GM23338 (cell line): ENCODE data around the gene EFNA4. TPM values are rescaled to one million over a fixed set of nuclear protein-coding genes. Genes with fewer than 3 reads are reported as not detected.

Experiments used
- ATAC-seq: fragments of 200-7000 bp; cut with Tn5 transposase; 3 replicates; pipeline ENCODE4 v1.9.1; 2020
- DNase-seq: peaks from one replicate; pipeline ENCODE4 v3.0.0-alpha.2; 2015; ENCODE audit warnings: low spot score
- H2AFZ ChIP-seq: fragments of 200-600 bp; sonication (generic); 2 replicates; pipeline ENCODE4 v1.8.0; 2016; ENCODE audit warnings: antibody characterized with exemption, mild to moderate bottlenecking, moderate library complexity
- H3F3A ChIP-seq: fragments of 200-600 bp; sonication (generic); replicated peaks from 2 replicates; pipeline ENCODE4 v1.8.0; 2017; ENCODE audit warnings: antibody characterized with exemption, mixed run types, low read depth
- H3K27ac ChIP-seq: fragments of 200-600 bp; sonication (generic); 2 replicates; pipeline ENCODE4 v1.6.1; 2016; ENCODE audit warnings: low read depth
- H3K27me3 ChIP-seq: fragments of 200-600 bp; sonication (generic); 2 replicates; pipeline ENCODE4 v1.8.0; 2016; ENCODE audit warnings: mild to moderate bottlenecking, mixed run types, moderate library complexity; ENCODE audit not compliant: insufficient read depth
- H3K36me3 ChIP-seq: fragments of 200-600 bp; sonication (generic); 2 replicates; pipeline ENCODE4 v1.8.0; 2016; ENCODE audit warnings: mild to moderate bottlenecking; ENCODE audit not compliant: insufficient read depth
- H3K4me1 ChIP-seq: fragments of 200-600 bp; sonication (generic); 2 replicates; pipeline ENCODE4 v1.8.0; 2016; ENCODE audit warnings: mild to moderate bottlenecking, moderate library complexity; ENCODE audit not compliant: insufficient read depth
- H3K4me2 ChIP-seq: fragments of 200-600 bp; sonication (generic); 2 replicates; pipeline ENCODE4 v1.7.1; 2017; ENCODE audit warnings: mixed run types
- H3K4me3 ChIP-seq: fragments of 200-600 bp; sonication (generic); 2 replicates; pipeline ENCODE4 v1.6.1; 2016; ENCODE audit warnings: mixed run types
- H3K79me2 ChIP-seq: fragments of 200-600 bp; sonication (generic); replicated peaks from 2 replicates; pipeline ENCODE4 v1.8.0; 2017; ENCODE audit warnings: mild to moderate bottlenecking; ENCODE audit not compliant: insufficient read depth
- H3K9me2 ChIP-seq: fragments of 200-600 bp; sonication (generic); 2 replicates; pipeline ENCODE4 v1.8.0; 2017; ENCODE audit not compliant: insufficient read depth
- H4K20me1 ChIP-seq: fragments of 200-600 bp; sonication (generic); replicated peaks from 2 replicates; pipeline ENCODE4 v1.8.0; 2017; ENCODE audit warnings: mild to moderate bottlenecking; ENCODE audit not compliant: insufficient read depth
- H3K27ac Mint-ChIP-seq: 2 replicates; pipeline ENCODE4 v1.8.0; 2020; ENCODE audit warnings: inconsistent platforms, mild to moderate bottlenecking, moderate library complexity, mixed read lengths
- H3K27me3 Mint-ChIP-seq: 3 replicates; pipeline ENCODE4 v1.8.0; 2022; ENCODE audit warnings: low read depth, mild to moderate bottlenecking, moderate library complexity, mixed read lengths, inconsistent platforms; ENCODE audit not compliant: insufficient read depth, poor library complexity
- H3K36me3 Mint-ChIP-seq: 3 replicates; pipeline ENCODE4 v1.8.0; 2021; ENCODE audit warnings: low read depth, mild to moderate bottlenecking, inconsistent platforms, moderate library complexity, mixed read lengths
- H3K4me1 Mint-ChIP-seq: 3 replicates; pipeline ENCODE4 v1.8.0; 2020; ENCODE audit warnings: mild to moderate bottlenecking, inconsistent platforms, mixed read lengths
- H3K4me3 Mint-ChIP-seq: 3 replicates; pipeline ENCODE4 v1.8.0; 2021; ENCODE audit warnings: moderate library complexity, mild to moderate bottlenecking, inconsistent platforms, mixed read lengths
- H3K9me3 Mint-ChIP-seq: 3 replicates; pipeline ENCODE4 v1.8.0; 2020; ENCODE audit warnings: moderate library complexity, mild to moderate bottlenecking, inconsistent platforms, mixed read lengths
- CREB1 ChIP-seq: fragments of 250-450 bp; sonication (Bioruptor Pico); IDR thresholded peaks from 2 replicates; pipeline ENCODE4 v1.5.0; 2020; ENCODE audit warnings: low read depth, mild to moderate bottlenecking, moderate library complexity
- EZH2phosphoT487 ChIP-seq: fragments of 200-600 bp; sonication (generic); IDR thresholded peaks from one replicate; pipeline ENCODE4 v1.8.1; 2018; ENCODE audit warnings: antibody characterized with exemption; ENCODE audit not compliant: unreplicated experiment
- NANOG ChIP-seq: IDR thresholded peaks from 2 replicates; pipeline ENCODE4 v1.6.1; 2016; ENCODE audit warnings: antibody characterized with exemption, borderline replicate concordance
- POLR2AphosphoS5 ChIP-seq: IDR thresholded peaks from 2 replicates; pipeline ENCODE4 v1.6.1; 2016; ENCODE audit warnings: antibody characterized with exemption, low read depth
- STAT1 ChIP-seq: IDR thresholded peaks from one replicate; pipeline ENCODE4 v1.6.1; 2016; ENCODE audit warnings: antibody characterized with exemption; ENCODE audit not compliant: unreplicated experiment
- ZNF114 ChIP-seq: fragments of 250-450 bp; sonication (Bioruptor Pico); IDR thresholded peaks from 2 replicates; pipeline ENCODE4 v1.5.0; 2020; ENCODE audit warnings: mild to moderate bottlenecking, moderate library complexity
- ZNF331 ChIP-seq: fragments of 250-450 bp; sonication (Bioruptor Pico); IDR thresholded peaks from 2 replicates; pipeline ENCODE4 v1.5.0; 2020; ENCODE audit warnings: low read depth, mild to moderate bottlenecking, moderate library complexity
- polyA plus RNA-seq: library from polyadenylated mRNA; unstranded; fragments of >200 nt; fragmentation: Nextera tagmentation; extraction: Ambion mirVana; gene quantifications from 2 replicates; pipeline ENCODE4 v1.2.1, GENCODE V29; 2016
- total RNA-seq: library from RNA; depleted of rRNA; stranded (reverse); fragments of >200 nt; shearing (Covaris generic); gene quantifications from 2 replicates; pipeline ENCODE4 v1.2.3, GENCODE V29; 2014
- TF ChIP-seq, protein P1 (sequence below): fragments of 250-450 bp; sonication (Bioruptor Pico); IDR thresholded peaks from 2 replicates; pipeline ENCODE4 v1.5.0; 2020; ENCODE audit warnings: mild to moderate bottlenecking, moderate library complexity
- TF ChIP-seq, protein P2 (sequence below): IDR thresholded peaks from one replicate; pipeline ENCODE4 v1.6.1; 2018; ENCODE audit warnings: antibody characterized with exemption; ENCODE audit not compliant: unreplicated experiment
- TF ChIP-seq, protein P3 (sequence below): IDR thresholded peaks from 2 replicates; pipeline ENCODE4 v1.6.1; 2016; ENCODE audit warnings: antibody characterized with exemption
- TF ChIP-seq, protein P4 (sequence below), 2 experiments: fragments of 200-600 bp in 1 of 2; sonication (generic) in 1 of 2; conservative IDR thresholded peaks; 2 replicates each; pipeline versions ENCODE4 v1.5.1 to v1.6.1; 2016 to 2017; ENCODE audit warnings: antibody characterized with exemption in 2 of 2, low read depth in 2 of 2, mild to moderate bottlenecking in 2 of 2, moderate library complexity in 1 of 2

Gene EFNA4
- total and polyA plus RNA-seq, 2 experiments from 2014 or later, result 11.1 to 22.9 TPM

DNA sequence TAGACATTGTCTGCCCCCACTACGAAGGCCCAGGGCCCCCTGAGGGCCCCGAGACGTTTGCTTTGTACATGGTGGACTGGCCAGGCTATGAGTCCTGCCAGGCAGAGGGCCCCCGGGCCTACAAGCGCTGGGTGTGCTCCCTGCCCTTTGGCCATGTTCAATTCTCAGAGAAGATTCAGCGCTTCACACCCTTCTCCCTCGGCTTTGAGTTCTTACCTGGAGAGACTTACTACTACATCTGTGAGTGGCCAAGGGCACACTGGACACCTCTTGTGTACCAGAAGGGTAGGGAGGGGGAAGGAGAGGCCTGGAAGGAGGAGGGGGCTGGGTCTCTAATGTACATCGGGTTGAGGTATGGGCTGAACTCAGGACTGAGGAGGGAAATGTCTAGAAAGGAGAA is 3.2 kb downstream of the EFNA4 start:
- TF ChIP-seq ZNF114 (CRISPR knock-in tag), result no peak
- TF ChIP-seq, protein P1, sequence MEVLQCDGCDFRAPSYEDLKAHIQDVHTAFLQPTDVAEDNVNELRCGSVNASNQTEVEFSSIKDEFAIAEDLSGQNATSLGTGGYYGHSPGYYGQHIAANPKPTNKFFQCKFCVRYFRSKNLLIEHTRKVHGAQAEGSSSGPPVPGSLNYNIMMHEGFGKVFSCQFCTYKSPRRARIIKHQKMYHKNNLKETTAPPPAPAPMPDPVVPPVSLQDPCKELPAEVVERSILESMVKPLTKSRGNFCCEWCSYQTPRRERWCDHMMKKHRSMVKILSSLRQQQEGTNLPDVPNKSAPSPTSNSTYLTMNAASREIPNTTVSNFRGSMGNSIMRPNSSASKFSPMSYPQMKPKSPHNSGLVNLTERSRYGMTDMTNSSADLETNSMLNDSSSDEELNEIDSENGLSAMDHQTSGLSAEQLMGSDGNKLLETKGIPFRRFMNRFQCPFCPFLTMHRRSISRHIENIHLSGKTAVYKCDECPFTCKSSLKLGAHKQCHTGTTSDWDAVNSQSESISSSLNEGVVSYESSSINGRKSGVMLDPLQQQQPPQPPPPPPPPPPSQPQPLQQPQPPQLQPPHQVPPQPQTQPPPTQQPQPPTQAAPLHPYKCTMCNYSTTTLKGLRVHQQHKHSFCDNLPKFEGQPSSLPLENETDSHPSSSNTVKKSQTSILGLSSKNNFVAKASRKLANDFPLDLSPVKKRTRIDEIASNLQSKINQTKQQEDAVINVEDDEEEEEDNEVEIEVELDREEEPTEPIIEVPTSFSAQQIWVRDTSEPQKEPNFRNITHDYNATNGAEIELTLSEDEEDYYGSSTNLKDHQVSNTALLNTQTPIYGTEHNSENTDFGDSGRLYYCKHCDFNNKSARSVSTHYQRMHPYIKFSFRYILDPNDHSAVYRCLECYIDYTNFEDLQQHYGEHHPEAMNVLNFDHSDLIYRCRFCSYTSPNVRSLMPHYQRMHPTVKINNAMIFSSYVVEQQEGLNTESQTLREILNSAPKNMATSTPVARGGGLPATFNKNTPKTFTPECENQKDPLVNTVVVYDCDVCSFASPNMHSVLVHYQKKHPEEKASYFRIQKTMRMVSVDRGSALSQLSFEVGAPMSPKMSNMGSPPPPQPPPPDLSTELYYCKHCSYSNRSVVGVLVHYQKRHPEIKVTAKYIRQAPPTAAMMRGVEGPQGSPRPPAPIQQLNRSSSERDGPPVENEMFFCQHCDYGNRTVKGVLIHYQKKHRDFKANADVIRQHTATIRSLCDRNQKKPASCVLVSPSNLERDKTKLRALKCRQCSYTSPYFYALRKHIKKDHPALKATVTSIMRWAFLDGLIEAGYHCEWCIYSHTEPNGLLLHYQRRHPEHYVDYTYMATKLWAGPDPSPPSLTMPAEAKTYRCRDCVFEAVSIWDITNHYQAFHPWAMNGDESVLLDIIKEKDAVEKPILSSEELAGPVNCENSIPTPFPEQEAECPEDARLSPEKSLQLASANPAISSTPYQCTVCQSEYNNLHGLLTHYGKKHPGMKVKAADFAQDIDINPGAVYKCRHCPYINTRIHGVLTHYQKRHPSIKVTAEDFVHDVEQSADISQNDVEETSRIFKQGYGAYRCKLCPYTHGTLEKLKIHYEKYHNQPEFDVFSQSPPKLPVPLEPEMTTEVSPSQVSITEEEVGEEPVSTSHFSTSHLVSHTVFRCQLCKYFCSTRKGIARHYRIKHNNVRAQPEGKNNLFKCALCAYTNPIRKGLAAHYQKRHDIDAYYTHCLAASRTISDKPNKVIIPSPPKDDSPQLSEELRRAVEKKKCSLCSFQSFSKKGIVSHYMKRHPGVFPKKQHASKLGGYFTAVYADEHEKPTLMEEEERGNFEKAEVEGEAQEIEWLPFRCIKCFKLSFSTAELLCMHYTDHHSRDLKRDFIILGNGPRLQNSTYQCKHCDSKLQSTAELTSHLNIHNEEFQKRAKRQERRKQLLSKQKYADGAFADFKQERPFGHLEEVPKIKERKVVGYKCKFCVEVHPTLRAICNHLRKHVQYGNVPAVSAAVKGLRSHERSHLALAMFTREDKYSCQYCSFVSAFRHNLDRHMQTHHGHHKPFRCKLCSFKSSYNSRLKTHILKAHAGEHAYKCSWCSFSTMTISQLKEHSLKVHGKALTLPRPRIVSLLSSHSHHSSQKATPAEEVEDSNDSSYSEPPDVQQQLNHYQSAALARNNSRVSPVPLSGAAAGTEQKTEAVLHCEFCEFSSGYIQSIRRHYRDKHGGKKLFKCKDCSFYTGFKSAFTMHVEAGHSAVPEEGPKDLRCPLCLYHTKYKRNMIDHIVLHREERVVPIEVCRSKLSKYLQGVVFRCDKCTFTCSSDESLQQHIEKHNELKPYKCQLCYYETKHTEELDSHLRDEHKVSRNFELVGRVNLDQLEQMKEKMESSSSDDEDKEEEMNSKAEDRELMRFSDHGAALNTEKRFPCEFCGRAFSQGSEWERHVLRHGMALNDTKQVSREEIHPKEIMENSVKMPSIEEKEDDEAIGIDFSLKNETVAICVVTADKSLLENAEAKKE, result no peak
- no peak for TF ChIP-seq EZH2phosphoT487
- TF ChIP-seq, protein P2, sequence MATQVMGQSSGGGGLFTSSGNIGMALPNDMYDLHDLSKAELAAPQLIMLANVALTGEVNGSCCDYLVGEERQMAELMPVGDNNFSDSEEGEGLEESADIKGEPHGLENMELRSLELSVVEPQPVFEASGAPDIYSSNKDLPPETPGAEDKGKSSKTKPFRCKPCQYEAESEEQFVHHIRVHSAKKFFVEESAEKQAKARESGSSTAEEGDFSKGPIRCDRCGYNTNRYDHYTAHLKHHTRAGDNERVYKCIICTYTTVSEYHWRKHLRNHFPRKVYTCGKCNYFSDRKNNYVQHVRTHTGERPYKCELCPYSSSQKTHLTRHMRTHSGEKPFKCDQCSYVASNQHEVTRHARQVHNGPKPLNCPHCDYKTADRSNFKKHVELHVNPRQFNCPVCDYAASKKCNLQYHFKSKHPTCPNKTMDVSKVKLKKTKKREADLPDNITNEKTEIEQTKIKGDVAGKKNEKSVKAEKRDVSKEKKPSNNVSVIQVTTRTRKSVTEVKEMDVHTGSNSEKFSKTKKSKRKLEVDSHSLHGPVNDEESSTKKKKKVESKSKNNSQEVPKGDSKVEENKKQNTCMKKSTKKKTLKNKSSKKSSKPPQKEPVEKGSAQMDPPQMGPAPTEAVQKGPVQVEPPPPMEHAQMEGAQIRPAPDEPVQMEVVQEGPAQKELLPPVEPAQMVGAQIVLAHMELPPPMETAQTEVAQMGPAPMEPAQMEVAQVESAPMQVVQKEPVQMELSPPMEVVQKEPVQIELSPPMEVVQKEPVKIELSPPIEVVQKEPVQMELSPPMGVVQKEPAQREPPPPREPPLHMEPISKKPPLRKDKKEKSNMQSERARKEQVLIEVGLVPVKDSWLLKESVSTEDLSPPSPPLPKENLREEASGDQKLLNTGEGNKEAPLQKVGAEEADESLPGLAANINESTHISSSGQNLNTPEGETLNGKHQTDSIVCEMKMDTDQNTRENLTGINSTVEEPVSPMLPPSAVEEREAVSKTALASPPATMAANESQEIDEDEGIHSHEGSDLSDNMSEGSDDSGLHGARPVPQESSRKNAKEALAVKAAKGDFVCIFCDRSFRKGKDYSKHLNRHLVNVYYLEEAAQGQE, result no peak
- no peak for TF ChIP-seq ZNF331 (CRISPR knock-in tag)
- no peak for TF ChIP-seq CREB1
- no peak for TF ChIP-seq POLR2AphosphoS5
- TF ChIP-seq STAT1, result no peak
- no peak for TF ChIP-seq NANOG
- TF ChIP-seq, protein P3, sequence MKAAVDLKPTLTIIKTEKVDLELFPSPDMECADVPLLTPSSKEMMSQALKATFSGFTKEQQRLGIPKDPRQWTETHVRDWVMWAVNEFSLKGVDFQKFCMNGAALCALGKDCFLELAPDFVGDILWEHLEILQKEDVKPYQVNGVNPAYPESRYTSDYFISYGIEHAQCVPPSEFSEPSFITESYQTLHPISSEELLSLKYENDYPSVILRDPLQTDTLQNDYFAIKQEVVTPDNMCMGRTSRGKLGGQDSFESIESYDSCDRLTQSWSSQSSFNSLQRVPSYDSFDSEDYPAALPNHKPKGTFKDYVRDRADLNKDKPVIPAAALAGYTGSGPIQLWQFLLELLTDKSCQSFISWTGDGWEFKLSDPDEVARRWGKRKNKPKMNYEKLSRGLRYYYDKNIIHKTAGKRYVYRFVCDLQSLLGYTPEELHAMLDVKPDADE, result no peak
- TF ChIP-seq, protein P4, sequence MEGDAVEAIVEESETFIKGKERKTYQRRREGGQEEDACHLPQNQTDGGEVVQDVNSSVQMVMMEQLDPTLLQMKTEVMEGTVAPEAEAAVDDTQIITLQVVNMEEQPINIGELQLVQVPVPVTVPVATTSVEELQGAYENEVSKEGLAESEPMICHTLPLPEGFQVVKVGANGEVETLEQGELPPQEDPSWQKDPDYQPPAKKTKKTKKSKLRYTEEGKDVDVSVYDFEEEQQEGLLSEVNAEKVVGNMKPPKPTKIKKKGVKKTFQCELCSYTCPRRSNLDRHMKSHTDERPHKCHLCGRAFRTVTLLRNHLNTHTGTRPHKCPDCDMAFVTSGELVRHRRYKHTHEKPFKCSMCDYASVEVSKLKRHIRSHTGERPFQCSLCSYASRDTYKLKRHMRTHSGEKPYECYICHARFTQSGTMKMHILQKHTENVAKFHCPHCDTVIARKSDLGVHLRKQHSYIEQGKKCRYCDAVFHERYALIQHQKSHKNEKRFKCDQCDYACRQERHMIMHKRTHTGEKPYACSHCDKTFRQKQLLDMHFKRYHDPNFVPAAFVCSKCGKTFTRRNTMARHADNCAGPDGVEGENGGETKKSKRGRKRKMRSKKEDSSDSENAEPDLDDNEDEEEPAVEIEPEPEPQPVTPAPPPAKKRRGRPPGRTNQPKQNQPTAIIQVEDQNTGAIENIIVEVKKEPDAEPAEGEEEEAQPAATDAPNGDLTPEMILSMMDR (conservative IDR thresholded peaks at IDR 0.05; ENCODE audit: low read depth in 2 of 2), result no peak
- no peak overlapping the region for H3K27ac ChIP-seq
- H3K79me2 ChIP-seq, result peaks cover 14% of the 10 kb centered on the region
- H3K27ac Mint-ChIP-seq, result no peak overlapping the region
- H3K4me1 ChIP-seq, result peaks cover 18% of the 10 kb centered on the region
- DNase-seq (no peak), ATAC-seq (no peak)
- H3K4me1 Mint-ChIP-seq, result peaks cover 39% of the 10 kb centered on the region
- H3K4me3 ChIP-seq, result no peak overlapping the region
- H3K9me2 ChIP-seq, result no peaks in the 10 kb centered on the region
- no peak overlapping the region for H3K4me2 ChIP-seq
- H3K4me3 Mint-ChIP-seq, result no peak overlapping the region
- H3K27me3 Mint-ChIP-seq, result peaks cover 11% of the 10 kb centered on the region
- H3K27me3 ChIP-seq, result peaks cover 17% of the 10 kb centered on the region
- no peaks in the 10 kb centered on the region for H3K9me3 Mint-ChIP-seq
- no peak overlapping the region for H2AFZ ChIP-seq
- peaks cover 22% of the 10 kb centered on the region for H4K20me1 ChIP-seq
- H3K36me3 Mint-ChIP-seq, result peaks cover 28% of the 10 kb centered on the region
- peaks cover 31% of the 10 kb centered on the region for H3F3A ChIP-seq
- H3K36me3 ChIP-seq, result no peaks in the 10 kb centered on the region
